DND-41 (cell line): Measurements from ENCODE around the gene GGNBP2.

Experiments
- EZH2 ChIP-seq: IDR thresholded peaks from 3 replicates; pipeline ENCODE4 v1.6.1; 2012; ENCODE audit warnings: borderline replicate concordance, low read depth, mild to moderate bottlenecking, moderate library complexity, low read length, inconsistent platforms; ENCODE audit not compliant: severe bottlenecking
- TF ChIP-seq, protein P1 (sequence below): IDR thresholded peaks from 2 replicates; pipeline ENCODE4 v1.5.1; 2012; ENCODE audit warnings: borderline replicate concordance, low read length, moderate library complexity, mild to moderate bottlenecking; ENCODE audit not compliant: poor library complexity, severe bottlenecking; ENCODE audit errors: extremely low read depth

DNA sequence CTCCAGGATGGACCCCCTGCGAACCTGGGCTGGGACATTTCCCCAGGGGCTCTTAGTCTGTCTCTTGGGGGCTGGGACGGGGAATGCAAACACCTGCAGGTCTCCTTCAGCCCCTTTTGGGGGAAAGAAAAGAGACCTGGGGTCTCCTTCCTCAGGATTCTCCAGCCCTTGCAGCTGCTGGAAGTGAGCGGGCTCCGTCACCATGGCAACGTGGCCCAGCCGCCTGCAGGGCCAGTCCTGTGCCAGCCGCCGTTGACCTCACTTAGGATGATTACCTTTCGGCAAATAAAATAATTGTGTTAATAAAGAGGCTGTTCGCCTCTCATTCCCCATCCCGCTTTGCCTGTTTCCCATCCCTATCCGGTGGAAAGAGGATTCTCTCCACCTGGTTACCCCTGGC is 82.4 kb downstream of the GGNBP2 start:
- TF ChIP-seq, protein P1, sequence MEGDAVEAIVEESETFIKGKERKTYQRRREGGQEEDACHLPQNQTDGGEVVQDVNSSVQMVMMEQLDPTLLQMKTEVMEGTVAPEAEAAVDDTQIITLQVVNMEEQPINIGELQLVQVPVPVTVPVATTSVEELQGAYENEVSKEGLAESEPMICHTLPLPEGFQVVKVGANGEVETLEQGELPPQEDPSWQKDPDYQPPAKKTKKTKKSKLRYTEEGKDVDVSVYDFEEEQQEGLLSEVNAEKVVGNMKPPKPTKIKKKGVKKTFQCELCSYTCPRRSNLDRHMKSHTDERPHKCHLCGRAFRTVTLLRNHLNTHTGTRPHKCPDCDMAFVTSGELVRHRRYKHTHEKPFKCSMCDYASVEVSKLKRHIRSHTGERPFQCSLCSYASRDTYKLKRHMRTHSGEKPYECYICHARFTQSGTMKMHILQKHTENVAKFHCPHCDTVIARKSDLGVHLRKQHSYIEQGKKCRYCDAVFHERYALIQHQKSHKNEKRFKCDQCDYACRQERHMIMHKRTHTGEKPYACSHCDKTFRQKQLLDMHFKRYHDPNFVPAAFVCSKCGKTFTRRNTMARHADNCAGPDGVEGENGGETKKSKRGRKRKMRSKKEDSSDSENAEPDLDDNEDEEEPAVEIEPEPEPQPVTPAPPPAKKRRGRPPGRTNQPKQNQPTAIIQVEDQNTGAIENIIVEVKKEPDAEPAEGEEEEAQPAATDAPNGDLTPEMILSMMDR = no peak
- no peak for TF ChIP-seq EZH2
